Panc1 (cell line): ENCODE data around the gene ZNF789. TPM values are rescaled to one million over a fixed set of nuclear protein-coding genes. Genes with fewer than 3 reads are reported as not detected.

Experiments
- ATAC-seq: fragments of 200-7000 bp; cut with Tn5 transposase; 2 replicates; pipeline ENCODE4 v1.9.1; 2020; ENCODE audit warnings: mild to moderate bottlenecking, moderate library complexity
- BruUV-seq: library from RNA; stranded (reverse); fragments of 400-500 nt; replicated peaks from 2 replicates; lab custom pipeline; 2021; lab: Mats Ljungman, UMichigan
- CTCF ChIA-PET: fragments of 300-600 bp; sonication (Branson Sonifier 250); formaldehyde crosslinking; loops from one replicate; lab custom pipeline; 2022; ENCODE audit warnings: antibody characterized with exemption; lab: Charles Lee
- POLR2A ChIA-PET: fragments of 300-600 bp; sonication (Branson Sonifier 250); formaldehyde crosslinking; loops from one replicate; lab custom pipeline; 2022; ENCODE audit warnings: antibody characterized with exemption; lab: Charles Lee
- DNase-seq: peaks from one replicate; pipeline ENCODE4 v3.0.0-alpha.2; 2010; ENCODE audit warnings: low read depth, low spot score
- H3K27ac ChIP-seq: 2 replicates; pipeline ENCODE4 v1.5.1; 2011; ENCODE audit warnings: mild to moderate bottlenecking, low read length, inconsistent platforms
- H3K27me3 ChIP-seq: fragments of 200-500 bp; sonication (Bioruptor generic); 2 replicates; pipeline ENCODE4 v1.6.0; 2014; ENCODE audit warnings: low read length, inconsistent platforms; ENCODE audit not compliant: control insufficient read depth, insufficient read depth
- H3K36me3 ChIP-seq: fragments of 200-500 bp; sonication (Bioruptor generic); 2 replicates; pipeline ENCODE4 v1.5.1; 2014; ENCODE audit warnings: inconsistent platforms, mild to moderate bottlenecking, low read length, moderate library complexity; ENCODE audit not compliant: control insufficient read depth, insufficient read depth
- H3K4me1 ChIP-seq: 2 replicates; pipeline ENCODE4 v1.5.1; 2011; ENCODE audit warnings: inconsistent platforms, mild to moderate bottlenecking, low read length, moderate library complexity; ENCODE audit not compliant: control insufficient read depth, insufficient read depth
- H3K4me3 ChIP-seq, 2 experiments: 2 replicates each; pipeline ENCODE4 v1.5.1; 2011 to 2012; ENCODE audit warnings: low read depth in 2 of 2, low read length in 2 of 2, mild to moderate bottlenecking in 2 of 2, inconsistent platforms in 1 of 2, moderate library complexity in 1 of 2
- H3K9me3 ChIP-seq: fragments of 200-500 bp; sonication (Bioruptor generic); 2 replicates; pipeline ENCODE4 v1.5.1; 2014; ENCODE audit warnings: low read depth, mild to moderate bottlenecking, inconsistent platforms, low read length, moderate library complexity; ENCODE audit not compliant: control insufficient read depth, insufficient read depth
- POLR2AphosphoS5 ChIP-seq: IDR thresholded peaks from 2 replicates; pipeline ENCODE4 v1.6.1; 2012; ENCODE audit warnings: mild to moderate bottlenecking, low read depth, low read length, moderate library complexity
- REST ChIP-seq, 2 experiments: IDR thresholded peaks; 2 replicates each; pipeline ENCODE4 v1.6.1; 2011 to 2012; ENCODE audit warnings: low read depth in 2 of 2, control low read depth in 1 of 2, low read length in 1 of 2, mild to moderate bottlenecking in 1 of 2, moderate library complexity in 1 of 2; ENCODE audit not compliant: insufficient read depth in 1 of 2
- SIN3A ChIP-seq: IDR thresholded peaks from 2 replicates; pipeline ENCODE4 v1.6.1; 2012; ENCODE audit warnings: low read depth, mild to moderate bottlenecking, low read length, moderate library complexity, borderline replicate concordance; ENCODE audit not compliant: insufficient read depth
- TCF7L2 ChIP-seq: IDR thresholded peaks from 2 replicates; pipeline ENCODE4 v1.6.1; 2011; ENCODE audit warnings: mild to moderate bottlenecking, low read depth, low read length, inconsistent platforms
- in situ Hi-C: cut with HindIII; loops from 2 replicates; pipeline ENCODE4 v1.10.0; 2016; ENCODE audit warnings: low sequenced_read_pairs, low pct_unique_long_range_greater_than_20kb
- intact Hi-C: fragments of 100-400 bp; cut with micrococcal nuclease; formaldehyde crosslinking; loops from one replicate; pipeline ENCODE4 v1.10.0; 2022; ENCODE audit not compliant: unreplicated experiment
- total RNA-seq: library from RNA; stranded (reverse); gene quantifications from one replicate; pipeline ENCODE4 v1.2.1, GENCODE V29; 2021; ENCODE audit not compliant: unreplicated experiment
- TF ChIP-seq, protein P1 (sequence below): fragments of 450-650 bp; IDR thresholded peaks from 2 replicates; pipeline ENCODE4 v1.5.1; 2017; ENCODE audit warnings: mild to moderate bottlenecking

The ZNF789 gene
- total RNA-seq, 1 experiment from 2014 or later, result 15.1 TPM

GRCh38 chr7:99531354-99531765 lies 58.7 kb downstream of the ZNF789 start:
- no TSS peak for BruUV-seq
- intact Hi-C loops (no loop called here), in situ Hi-C loops (no loop called here)
- Histone ChIP-seq H3K4me1 (no peaks in the 10 kb centered on the region), H3K27ac (no peak overlapping the region), H3K9me3 (peaks cover 50% of the 10 kb centered on the region), H3K27me3 (no peaks in the 10 kb centered on the region), H3K36me3 (peaks cover 9% of the 10 kb centered on the region), H3K4me3 (no peak overlapping the region)
- TF ChIP-seq POLR2AphosphoS5 (no peak), REST (IDR thresholded peaks at IDR 0.05; ENCODE audit: insufficient read depth in 1 of 2, low read depth in 2 of 2, low read length in 1 of 2) (no peak), SIN3A (no peak), TCF7L2 (no peak)
- TF ChIP-seq, protein P1, sequence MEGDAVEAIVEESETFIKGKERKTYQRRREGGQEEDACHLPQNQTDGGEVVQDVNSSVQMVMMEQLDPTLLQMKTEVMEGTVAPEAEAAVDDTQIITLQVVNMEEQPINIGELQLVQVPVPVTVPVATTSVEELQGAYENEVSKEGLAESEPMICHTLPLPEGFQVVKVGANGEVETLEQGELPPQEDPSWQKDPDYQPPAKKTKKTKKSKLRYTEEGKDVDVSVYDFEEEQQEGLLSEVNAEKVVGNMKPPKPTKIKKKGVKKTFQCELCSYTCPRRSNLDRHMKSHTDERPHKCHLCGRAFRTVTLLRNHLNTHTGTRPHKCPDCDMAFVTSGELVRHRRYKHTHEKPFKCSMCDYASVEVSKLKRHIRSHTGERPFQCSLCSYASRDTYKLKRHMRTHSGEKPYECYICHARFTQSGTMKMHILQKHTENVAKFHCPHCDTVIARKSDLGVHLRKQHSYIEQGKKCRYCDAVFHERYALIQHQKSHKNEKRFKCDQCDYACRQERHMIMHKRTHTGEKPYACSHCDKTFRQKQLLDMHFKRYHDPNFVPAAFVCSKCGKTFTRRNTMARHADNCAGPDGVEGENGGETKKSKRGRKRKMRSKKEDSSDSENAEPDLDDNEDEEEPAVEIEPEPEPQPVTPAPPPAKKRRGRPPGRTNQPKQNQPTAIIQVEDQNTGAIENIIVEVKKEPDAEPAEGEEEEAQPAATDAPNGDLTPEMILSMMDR, result no peak
- POLR2A ChIA-PET, result no interaction called here
- DNase-seq (no peak), ATAC-seq (no peak)
- CTCF ChIA-PET, result no interaction called here

- BruUV-seq, result no TSS peak
- in situ Hi-C loops (no loop called here), intact Hi-C loops (no loop called here)
- CTCF ChIA-PET, result no interaction called here
- Histone ChIP-seq H3K27ac (no peak overlapping the region), H3K9me3 (peaks cover 34% of the 10 kb centered on the region), H3K4me3 (no peak overlapping the region), H3K27me3 (no peaks in the 10 kb centered on the region), H3K36me3 (peaks cover 9% of the 10 kb centered on the region), H3K4me1 (no peaks in the 10 kb centered on the region)
- ATAC-seq (no peak), DNase-seq (no peak)
- TF ChIP-seq POLR2AphosphoS5 (no peak), TCF7L2 (no peak), SIN3A (no peak), REST (IDR thresholded peaks at IDR 0.05; ENCODE audit: insufficient read depth in 1 of 2, low read depth in 2 of 2, low read length in 1 of 2) (no peak)
- TF ChIP-seq, protein P1, result no peak
- POLR2A ChIA-PET, result no interaction called here
These were observed 63.0 kb downstream of the ZNF789 start for GRCh38 chr7:99535667-99536066.

Other genes starting within 250 kb of the ZNF789 start
- gene MYH16, start 200.1 kb upstream of the ZNF789 start, total RNA-seq, result 0.23 TPM
- 253 TPM for gene ARPC1A, start 147.0 kb upstream of the ZNF789 start, total RNA-seq
- 266 TPM for gene ARPC1B, start 98.2 kb upstream of the ZNF789 start, total RNA-seq
- gene PDAP1, start 64.3 kb upstream of the ZNF789 start, total RNA-seq, result 147 TPM
- gene BUD31, start 63.9 kb upstream of the ZNF789 start, total RNA-seq, result 179 TPM
- gene PTCD1, start 34.1 kb upstream of the ZNF789 start, total RNA-seq, result 15.0 TPM
- gene CPSF4, start 33.9 kb upstream of the ZNF789 start, total RNA-seq, result 57.0 TPM
- 476 TPM for gene ATP5MF, start 6.7 kb upstream of the ZNF789 start, total RNA-seq
- gene ZNF394, start 27.4 kb downstream of the ZNF789 start, total RNA-seq, result 20.0 TPM
- 17.5 TPM for gene ZKSCAN5, start 31.8 kb downstream of the ZNF789 start, total RNA-seq
- 4.6 TPM for gene FAM200A, start 79.2 kb downstream of the ZNF789 start, total RNA-seq
- gene ZNF655, start 85.8 kb downstream of the ZNF789 start, total RNA-seq, result 54.9 TPM
- 0.31 TPM for gene TMEM225B, start 125.4 kb downstream of the ZNF789 start, total RNA-seq
- gene ZSCAN25, start 144.1 kb downstream of the ZNF789 start, total RNA-seq, result 14.8 TPM
- 0.31 TPM for gene CYP3A5, start 207.1 kb downstream of the ZNF789 start, total RNA-seq